Mesenchymal stem cell (in vitro differentiated cells and primary cell): Measurements from ENCODE around the gene COL18A1.

ENCODE experiments used
- DNase-seq: peaks from one replicate; pipeline ENCODE4 v3.0.0-alpha.2; 2013
- H2AFZ ChIP-seq: one replicate; pipeline ENCODE4 v1.6.1; 2013; ENCODE audit warnings: low read depth, mild to moderate bottlenecking, control low read depth, inconsistent platforms, low read length, moderate library complexity
- H2AK5ac ChIP-seq: 2 replicates; pipeline ENCODE4 v1.6.1; 2013; ENCODE audit warnings: low read length, moderate library complexity, mild to moderate bottlenecking, inconsistent platforms; ENCODE audit not compliant: severe bottlenecking
- H2BK120ac ChIP-seq: one replicate; pipeline ENCODE4 v1.6.1; 2013; ENCODE audit warnings: low read depth, mild to moderate bottlenecking, inconsistent platforms, low read length, moderate library complexity
- H2BK12ac ChIP-seq, 2 experiments: one replicate each; pipeline ENCODE4 v1.6.1; 2013; ENCODE audit warnings: inconsistent platforms in 2 of 2, low read length in 2 of 2, mild to moderate bottlenecking in 2 of 2, moderate library complexity in 2 of 2, control low read depth in 1 of 2
- H2BK15ac ChIP-seq: one replicate; pipeline ENCODE4 v1.6.1; 2013; ENCODE audit warnings: mild to moderate bottlenecking, low read depth, inconsistent platforms; ENCODE audit not compliant: poor library complexity, severe bottlenecking
- H2BK5ac ChIP-seq: 2 replicates; pipeline ENCODE4 v1.6.1; 2013; ENCODE audit warnings: low read depth, mild to moderate bottlenecking, low read length, control low read depth, inconsistent platforms; ENCODE audit not compliant: poor library complexity, severe bottlenecking
- H3K14ac ChIP-seq, 2 experiments: one replicate each; pipeline ENCODE4 v1.6.1; 2013; ENCODE audit warnings: inconsistent platforms in 2 of 2, low read length in 2 of 2, control low read depth in 1 of 2, mild to moderate bottlenecking in 1 of 2, moderate library complexity in 1 of 2
- H3K18ac ChIP-seq, 2 experiments: one replicate each; pipeline ENCODE4 v1.6.1; 2013; ENCODE audit warnings: inconsistent platforms in 2 of 2, low read length in 2 of 2, control low read depth in 1 of 2, low read depth in 1 of 2, mild to moderate bottlenecking in 1 of 2
- H3K23ac ChIP-seq, 2 experiments: one replicate each; pipeline ENCODE4 v1.6.1; 2013; ENCODE audit warnings: inconsistent platforms in 2 of 2, low read length in 2 of 2, mild to moderate bottlenecking in 2 of 2, moderate library complexity in 2 of 2, control low read depth in 1 of 2
- H3K27ac ChIP-seq: 2 replicates; pipeline ENCODE4 v1.5.1; 2013; ENCODE audit warnings: mild to moderate bottlenecking, moderate library complexity, low read length, control low read depth, inconsistent platforms; ENCODE audit not compliant: poor library complexity, severe bottlenecking
- H3K27me3 ChIP-seq, 2 experiments: 2 replicates each; pipeline versions ENCODE4 v1.6.1 to v1.7.0; 2013; ENCODE audit warnings: low read length in 2 of 2, mild to moderate bottlenecking in 2 of 2, moderate library complexity in 2 of 2, control low read depth in 1 of 2, inconsistent platforms in 1 of 2; ENCODE audit not compliant: control insufficient read depth in 1 of 2, insufficient read depth in 1 of 2
- H3K36me3 ChIP-seq, 2 experiments: 2 replicates each; pipeline versions ENCODE4 v1.6.1 to v1.7.0; 2013; ENCODE audit warnings: low read length in 2 of 2, control low read depth in 1 of 2, inconsistent platforms in 1 of 2, low read depth in 1 of 2, mild to moderate bottlenecking in 1 of 2; ENCODE audit not compliant: insufficient read depth in 2 of 2, control insufficient read depth in 1 of 2
- H3K4ac ChIP-seq, 2 experiments: one replicate each; pipeline ENCODE4 v1.6.1; 2013; ENCODE audit warnings: inconsistent platforms in 2 of 2, low read length in 2 of 2, mild to moderate bottlenecking in 2 of 2, moderate library complexity in 2 of 2, control low read depth in 1 of 2, low read depth in 1 of 2
- H3K4me1 ChIP-seq: 2 replicates; pipeline ENCODE4 v1.6.1; 2013; ENCODE audit warnings: low read depth, low read length, control low read depth; ENCODE audit not compliant: control insufficient read depth, insufficient read depth
- H3K4me2 ChIP-seq: 2 replicates; pipeline ENCODE4 v1.6.1; 2013; ENCODE audit warnings: low read length, mild to moderate bottlenecking, inconsistent platforms; ENCODE audit not compliant: poor library complexity, severe bottlenecking
- H3K4me3 ChIP-seq, 2 experiments: 2 replicates each; pipeline versions ENCODE4 v1.5.1 to v1.7.0; 2013; ENCODE audit warnings: low read length in 2 of 2, mild to moderate bottlenecking in 2 of 2, control low read depth in 1 of 2, low read depth in 1 of 2; ENCODE audit not compliant: insufficient read depth in 1 of 2
- H3K79me1 ChIP-seq: replicated peaks from 2 replicates; pipeline ENCODE4 v1.6.1; 2013; ENCODE audit warnings: mild to moderate bottlenecking, control low read depth, low read length, inconsistent platforms; ENCODE audit not compliant: poor library complexity, severe bottlenecking
- H3K9ac ChIP-seq: 2 replicates; pipeline ENCODE4 v1.7.0; 2013; ENCODE audit warnings: mild to moderate bottlenecking, low read length, moderate library complexity
- H3K9me3 ChIP-seq: 2 replicates; pipeline ENCODE4 v1.7.0; 2013; ENCODE audit warnings: mild to moderate bottlenecking, low read length; ENCODE audit not compliant: control insufficient read depth
- H4K8ac ChIP-seq: one replicate; pipeline ENCODE4 v1.6.1; 2013; ENCODE audit warnings: inconsistent platforms, mild to moderate bottlenecking, low read length, moderate library complexity
- H4K91ac ChIP-seq: one replicate; pipeline ENCODE4 v1.6.1; 2013; ENCODE audit warnings: mild to moderate bottlenecking, low read length, inconsistent platforms
- WGBS: methylation state at CpG from one replicate; pipeline ENCODE4 v1.1.7; 2013; ENCODE audit warnings: mixed read lengths; 5-methylcytosine and 5-hydroxymethylcytosine counted together

Gene COL18A1

DNA sequence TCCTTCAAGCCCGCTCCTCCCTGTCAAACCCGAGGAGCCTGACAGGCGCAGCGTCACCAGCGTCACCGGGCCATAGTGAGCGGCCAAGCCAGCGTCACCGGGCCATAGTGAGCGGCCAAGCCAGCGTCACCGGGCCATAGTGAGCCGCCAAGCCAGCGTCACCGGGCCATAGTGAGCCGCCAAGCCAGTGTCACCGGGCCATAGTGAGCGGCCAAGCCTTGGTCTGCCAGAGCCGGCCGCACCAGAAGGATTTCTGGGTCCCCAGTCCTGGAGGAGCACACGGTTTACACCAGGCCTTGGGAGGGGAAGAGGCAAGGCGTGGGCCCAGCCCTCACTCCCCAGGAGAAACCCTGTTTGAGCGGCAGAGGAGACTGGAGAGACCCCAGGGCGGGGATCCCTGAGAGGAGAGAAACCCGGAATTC is 39.8 kb upstream of the COL18A1 start:
- Histone ChIP-seq H2BK15ac (peak overlapping the region; percentile 96), H2AK5ac (peak overlapping the region; percentile 97), H3K18ac (peak overlapping the region; percentile 99 to 100), H2AFZ (no peak overlapping the region), H4K8ac (peak overlapping the region; percentile 99), H3K27ac (peak overlapping the region; percentile 99), H3K79me1 (peaks cover 3% of the 10 kb centered on the region), H3K4me1 (peaks cover 63% of the 10 kb centered on the region), H3K23ac (no peak overlapping the region), H3K27me3 (no peaks in the 10 kb centered on the region), H3K14ac (peak overlapping the region in 1 of 2 experiments; percentile 89), H4K91ac (peak overlapping the region; percentile 100), H3K36me3 (no peaks in the 10 kb centered on the region), H3K4ac (peak overlapping the region; percentile 91 to 100), H2BK120ac (peak overlapping the region; percentile 100), H3K4me2 (no peak overlapping the region), H3K9ac (peak overlapping the region; percentile 89), H2BK12ac (peak overlapping the region; percentile 98 to 100), H3K4me3 (peak overlapping the region in 1 of 2 experiments; percentile 57), H3K9me3 (no peaks in the 10 kb centered on the region), H2BK5ac (peak overlapping the region; percentile 99)
- 93% methylated on average over 25 of the region's 25 CpGs for WGBS
- no peak for DNase-seq

DNA sequence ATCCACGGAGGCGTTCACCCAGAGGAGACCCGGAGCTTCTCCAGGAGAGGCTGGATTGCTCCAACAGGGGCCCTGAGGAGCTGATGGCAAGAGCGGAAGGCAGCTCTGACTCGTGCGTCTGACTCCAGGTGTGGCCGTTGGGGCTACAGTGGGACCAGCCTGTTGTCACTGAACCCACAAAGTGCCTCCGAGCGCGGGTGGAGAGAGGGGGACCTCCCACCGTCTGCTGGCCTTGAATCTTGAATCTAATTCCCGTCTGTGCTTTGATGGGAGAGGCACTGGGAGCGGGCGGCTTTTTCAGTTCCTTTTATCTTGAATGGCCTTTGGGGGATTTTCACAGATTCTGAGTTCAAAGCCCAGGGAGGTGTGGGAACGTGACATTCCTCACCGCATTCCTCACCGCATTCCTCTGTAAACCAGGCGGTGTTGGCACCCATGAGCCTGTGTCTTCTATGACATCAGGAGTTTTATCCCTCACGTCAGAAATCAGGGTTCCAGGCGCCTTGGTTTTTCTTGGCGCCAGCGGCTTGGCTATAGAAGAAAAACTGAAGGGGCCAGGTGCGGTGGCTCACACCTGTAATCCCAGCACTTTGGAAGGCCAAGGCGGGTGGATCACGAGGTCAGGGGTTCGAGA is 39.2 kb upstream of the COL18A1 start:
- peak overlapping the region; percentile 100 for H4K91ac ChIP-seq
- peak overlapping the region; percentile 99 to 100 for H3K18ac ChIP-seq
- H3K9ac ChIP-seq, result peak overlapping the region; percentile 89
- H2BK15ac ChIP-seq, result peak overlapping the region; percentile 78
- peak overlapping the region; percentile 99 for H3K27ac ChIP-seq
- peak overlapping the region in 1 of 2 experiments; percentile 83 for H3K14ac ChIP-seq
- no peaks in the 10 kb centered on the region for H3K9me3 ChIP-seq
- H3K27me3 ChIP-seq, result no peaks in the 10 kb centered on the region
- DNase-seq, result peak; percentile 40
- H2BK5ac ChIP-seq, result peak overlapping the region; percentile 95
- peak overlapping the region; percentile 72 for H2AK5ac ChIP-seq
- H3K79me1 ChIP-seq, result peaks cover 5% of the 10 kb centered on the region
- peak overlapping the region in 1 of 2 experiments; percentile 73 for H3K23ac ChIP-seq
- peak overlapping the region; percentile 100 for H2BK120ac ChIP-seq
- no peak overlapping the region for H3K4me2 ChIP-seq
- H3K4me1 ChIP-seq, result peaks cover 62% of the 10 kb centered on the region
- no peak overlapping the region for H2AFZ ChIP-seq
- H3K36me3 ChIP-seq, result no peaks in the 10 kb centered on the region
- H4K8ac ChIP-seq, result peak overlapping the region; percentile 99
- peak overlapping the region; percentile 91 to 100 for H3K4ac ChIP-seq
- WGBS, result 64% methylated on average over 26 of the region's 26 CpGs
- no peak overlapping the region for H3K4me3 ChIP-seq
- H2BK12ac ChIP-seq, result peak overlapping the region; percentile 95 to 100

DNA sequence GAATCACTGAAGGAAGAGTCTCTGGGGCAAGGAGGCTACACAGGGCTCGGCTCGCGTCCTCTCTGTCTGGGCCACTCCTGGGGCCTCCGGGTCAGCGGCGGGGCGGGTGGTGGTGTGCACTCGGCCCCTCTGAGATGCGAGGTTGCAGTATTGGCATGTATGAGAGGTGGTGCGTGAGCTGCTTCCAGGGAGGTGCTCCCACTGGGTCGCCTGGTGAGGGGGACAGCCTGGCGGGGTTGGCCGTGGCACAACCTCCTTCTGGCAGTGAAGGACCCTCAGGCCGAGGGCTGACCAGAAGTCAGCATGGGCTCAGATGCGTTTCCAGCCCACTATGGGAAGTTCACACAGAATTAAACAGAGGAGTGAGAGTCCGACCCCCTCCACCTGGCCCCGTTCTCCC is 38.5 kb upstream of the COL18A1 start:
- Histone ChIP-seq H3K27ac (peak overlapping the region; percentile 99), H2AFZ (no peak overlapping the region), H2BK15ac (peak overlapping the region; percentile 73), H3K14ac (peak overlapping the region in 1 of 2 experiments; percentile 89), H2BK5ac (peak overlapping the region; percentile 97), H3K23ac (peak overlapping the region in 1 of 2 experiments; percentile 43), H3K4me2 (peak overlapping the region; percentile 23), H4K8ac (peak overlapping the region; percentile 94), H3K4me1 (peaks cover 55% of the 10 kb centered on the region), H3K4me3 (peak overlapping the region in 1 of 2 experiments; percentile 37), H3K79me1 (peaks cover 5% of the 10 kb centered on the region), H3K27me3 (no peaks in the 10 kb centered on the region), H3K9me3 (no peaks in the 10 kb centered on the region), H2AK5ac (peak overlapping the region; percentile 97), H3K18ac (peak overlapping the region; percentile 94 to 98), H4K91ac (peak overlapping the region; percentile 100), H3K4ac (peak overlapping the region; percentile 98 to 99), H2BK12ac (peak overlapping the region; percentile 95 to 99), H2BK120ac (peak overlapping the region; percentile 95), H3K36me3 (no peaks in the 10 kb centered on the region), H3K9ac (peak overlapping the region; percentile 18)
- WGBS, result 72% methylated on average over 14 of the region's 17 CpGs
- no peak for DNase-seq

DNA sequence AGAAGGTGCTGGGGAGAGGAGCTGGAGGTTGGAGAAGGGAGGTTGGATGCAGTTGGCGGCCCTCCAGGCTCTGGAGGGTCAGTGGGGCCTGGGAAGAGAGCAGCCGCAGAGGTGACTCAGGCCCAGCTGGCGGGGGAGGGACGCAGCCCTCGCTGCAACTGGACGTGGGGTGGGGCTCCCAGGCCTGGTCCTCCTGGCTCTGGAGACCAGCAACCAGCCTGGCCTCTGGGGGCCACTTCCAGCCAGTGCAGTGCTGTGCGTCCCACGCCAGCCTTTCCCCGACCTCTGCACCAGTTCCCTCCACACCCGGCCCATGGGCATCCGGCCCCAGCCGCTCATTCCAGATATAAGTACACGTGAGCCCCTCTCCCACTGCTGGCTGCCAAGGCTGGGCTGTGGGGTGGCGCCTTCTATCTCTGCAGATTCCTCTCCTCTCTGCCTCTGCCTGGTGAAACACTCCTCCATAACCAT is 38.0 kb upstream of the COL18A1 start:
- Histone ChIP-seq H2BK12ac (peak overlapping the region; percentile 95 to 99), H3K18ac (peak overlapping the region; percentile 94 to 98), H3K14ac (no peak overlapping the region), H2AFZ (no peak overlapping the region), H3K27me3 (no peaks in the 10 kb centered on the region), H3K9ac (peak overlapping the region; percentile 54), H3K27ac (peak overlapping the region; percentile 99), H3K36me3 (no peaks in the 10 kb centered on the region), H2BK120ac (peak overlapping the region; percentile 95), H2BK5ac (peak overlapping the region; percentile 97), H3K4me3 (peak overlapping the region in 1 of 2 experiments; percentile 37), H3K9me3 (no peaks in the 10 kb centered on the region), H3K79me1 (peaks cover 5% of the 10 kb centered on the region), H3K23ac (no peak overlapping the region), H3K4me1 (peaks cover 52% of the 10 kb centered on the region), H4K91ac (peak overlapping the region; percentile 100), H3K4ac (peak overlapping the region; percentile 98 to 99), H4K8ac (peak overlapping the region; percentile 94), H2BK15ac (peak overlapping the region; percentile 73), H2AK5ac (peak overlapping the region; percentile 97), H3K4me2 (peak overlapping the region; percentile 23)
- 5% methylated on average over 13 of the region's 14 CpGs for WGBS
- DNase-seq, result peak; percentile 98
